ENCODE measurements around the gene VTI1A.
"Not testable (repeated sequence)": the region's sequence is repeated elsewhere in the genome, so short reads cannot be mapped to it uniquely, and the experiment has no call there.

Gene VTI1A

DNA sequence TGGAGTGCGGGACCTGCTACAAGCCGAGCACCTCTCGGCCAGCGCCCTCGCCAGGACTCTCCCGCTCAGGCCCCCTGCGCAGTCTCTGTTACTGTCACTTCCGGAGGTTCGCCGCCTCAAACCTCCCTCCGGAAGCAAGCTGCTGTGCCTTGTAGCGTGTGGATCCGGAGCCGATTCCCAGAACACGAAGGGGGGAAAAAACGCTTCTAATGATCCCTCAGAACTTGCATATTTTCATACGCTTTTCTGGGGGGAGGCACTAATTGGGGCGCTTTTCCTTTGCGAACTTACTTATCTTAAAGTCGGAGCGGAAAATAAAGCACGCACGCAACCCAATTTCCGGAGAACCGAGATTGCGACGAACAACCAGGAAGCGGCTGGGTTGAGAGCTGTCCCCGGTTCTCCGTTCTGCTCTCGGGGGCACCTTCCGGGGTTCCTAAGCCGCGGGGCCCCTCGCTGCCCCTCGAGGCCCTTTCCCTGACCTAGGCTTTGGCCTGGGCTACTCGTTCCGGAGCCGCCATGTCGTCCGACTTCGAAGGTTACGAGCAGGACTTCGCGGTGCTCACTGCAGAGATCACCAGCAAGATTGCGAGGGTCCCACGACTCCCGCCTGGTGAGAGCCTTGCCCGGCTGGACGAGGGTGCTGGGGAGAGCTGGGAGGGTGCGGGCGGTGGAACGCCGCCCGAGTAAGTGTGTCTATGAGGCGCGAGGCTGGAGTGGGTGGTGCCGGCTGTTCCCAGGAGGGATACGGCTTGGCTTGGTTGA, at the start of gene VTI1A, which contains the start of gene ZDHHC6:
TSS of gene VTI1A (plus strand) at position 361 of the 765 bp plus-strand sequence. CDS start at position 520, 159 bp downstream.
TSS of gene ZDHHC6 (minus strand) at position 60 of the 765 bp plus-strand sequence. CDS start 1,478 bp downstream, outside the sequence.
- DNase-seq (ENCODE audit: low read depth), result peak; percentile 91

DNA sequence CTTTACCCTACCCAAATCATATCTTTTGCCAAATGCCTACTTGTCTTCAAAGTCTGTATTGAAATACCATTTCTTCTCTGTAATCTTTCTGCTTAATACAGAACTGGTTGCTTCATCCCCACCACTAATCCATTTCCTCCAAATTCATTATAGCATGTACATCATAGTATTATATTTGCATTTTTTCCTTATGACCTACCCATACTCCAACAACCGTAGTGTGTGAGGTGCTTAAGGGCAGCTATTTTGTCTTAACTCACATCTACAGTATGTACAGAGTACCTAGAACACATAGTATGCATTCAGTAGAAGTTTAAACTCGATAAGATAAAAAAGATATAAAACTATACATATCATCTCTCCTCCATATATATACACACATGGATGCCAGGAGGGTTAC, 49.4 kb upstream of the VTI1A start:
- no peak for DNase-seq (ENCODE audit: low read depth)

DNA sequence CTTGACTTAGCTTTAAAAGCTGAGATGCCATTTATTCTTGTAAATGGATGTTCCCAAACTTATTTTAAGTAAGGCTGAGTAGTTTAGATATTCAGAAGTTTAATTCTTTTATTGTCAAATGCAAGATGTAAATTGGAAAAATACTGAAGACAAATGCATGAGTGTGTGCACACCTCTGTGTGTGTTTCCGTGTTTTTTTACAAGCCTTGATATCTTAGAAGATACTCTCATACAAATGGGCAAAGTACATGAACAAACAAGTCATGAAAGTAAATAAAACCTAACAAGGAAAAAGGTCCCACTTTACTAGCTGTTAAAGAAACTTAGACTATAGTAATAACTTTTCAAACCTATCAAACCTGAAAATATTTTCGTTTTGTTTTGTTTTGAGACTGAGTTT, 44.1 kb upstream of the VTI1A start:
- no peak for DNase-seq (ENCODE audit: low read depth)

DNA sequence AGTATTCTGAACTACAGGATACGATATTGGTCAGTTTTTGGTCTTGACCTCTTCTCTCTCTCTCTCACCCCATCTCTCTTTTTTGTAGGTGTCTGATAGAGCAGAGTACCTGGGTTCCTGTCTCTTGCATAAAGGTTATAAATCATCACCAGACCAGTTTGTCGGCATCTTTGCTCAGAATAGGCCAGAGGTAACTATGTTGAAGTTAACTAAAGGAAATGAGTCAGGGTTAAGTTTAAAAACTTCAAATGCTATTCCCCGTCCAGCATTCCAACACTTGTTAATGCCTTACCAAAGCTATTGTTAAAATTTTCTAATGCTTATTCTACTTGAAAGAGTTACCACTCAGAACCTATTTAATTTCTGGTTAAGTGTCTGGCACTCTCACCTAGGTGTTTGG, 42.4 kb upstream of the VTI1A start:
- DNase-seq (ENCODE audit: low read depth), result peak; percentile 51

DNA sequence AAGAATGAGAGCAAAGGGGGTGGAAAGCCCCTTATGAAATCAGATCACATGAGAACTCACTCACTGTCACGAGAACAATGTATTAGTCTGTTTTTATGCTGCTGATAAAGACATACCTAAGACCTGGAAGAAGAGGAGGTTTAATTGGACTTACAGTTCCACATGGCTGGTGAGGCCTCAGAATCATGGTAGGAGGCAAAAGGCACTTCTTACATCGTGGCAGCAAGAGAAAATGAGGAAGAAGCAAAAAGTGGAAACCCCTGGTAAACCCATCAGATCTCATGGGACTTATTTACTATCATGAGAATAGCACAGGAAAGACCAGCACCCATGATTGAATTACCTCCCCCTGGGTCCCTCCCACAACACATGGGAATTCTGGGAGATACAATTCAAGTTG, 40.2 kb upstream of the VTI1A start:
- DNase-seq (ENCODE audit: low read depth), result not testable (repeated sequence)

DNA sequence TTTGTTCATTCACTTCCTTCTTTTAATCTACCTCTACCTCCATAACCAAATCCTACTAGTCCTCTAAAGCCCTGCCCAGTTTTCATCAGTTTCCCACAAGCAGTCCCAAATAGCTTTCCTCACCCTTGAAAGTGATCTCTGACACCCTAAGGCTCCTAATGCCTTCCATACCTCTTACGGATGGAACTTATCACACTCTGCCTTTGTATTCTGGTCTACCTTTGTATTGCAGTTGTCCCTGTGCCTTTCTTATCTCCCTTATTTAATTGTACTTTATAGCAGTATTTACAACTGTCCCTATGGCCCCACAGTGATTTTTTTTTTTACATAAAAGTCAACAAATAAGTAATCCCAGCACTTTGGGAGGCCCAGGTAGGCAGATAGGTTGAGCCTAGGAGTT, 39.3 kb upstream of the VTI1A start:
- DNase-seq (ENCODE audit: low read depth), result no peak

DNA sequence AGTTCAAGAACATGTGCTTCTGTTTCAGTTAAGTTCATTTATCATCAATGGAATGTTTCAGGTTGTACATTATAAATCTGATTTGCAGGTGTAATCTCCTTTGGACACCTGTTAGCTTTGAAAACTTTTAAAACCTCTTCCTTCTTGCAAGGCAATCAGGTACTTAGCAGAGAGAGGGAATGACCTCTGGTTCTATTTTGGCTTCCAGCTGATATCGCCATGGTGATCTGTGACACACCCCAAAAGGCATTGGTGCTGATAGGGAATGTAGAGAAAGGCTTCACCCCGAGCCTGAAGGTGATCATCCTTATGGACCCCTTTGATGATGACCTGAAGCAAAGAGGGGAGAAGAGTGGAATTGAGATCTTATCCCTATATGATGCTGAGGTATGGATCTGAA, 37.7 kb upstream of the VTI1A start:
- DNase-seq (ENCODE audit: low read depth), result no peak

DNA sequence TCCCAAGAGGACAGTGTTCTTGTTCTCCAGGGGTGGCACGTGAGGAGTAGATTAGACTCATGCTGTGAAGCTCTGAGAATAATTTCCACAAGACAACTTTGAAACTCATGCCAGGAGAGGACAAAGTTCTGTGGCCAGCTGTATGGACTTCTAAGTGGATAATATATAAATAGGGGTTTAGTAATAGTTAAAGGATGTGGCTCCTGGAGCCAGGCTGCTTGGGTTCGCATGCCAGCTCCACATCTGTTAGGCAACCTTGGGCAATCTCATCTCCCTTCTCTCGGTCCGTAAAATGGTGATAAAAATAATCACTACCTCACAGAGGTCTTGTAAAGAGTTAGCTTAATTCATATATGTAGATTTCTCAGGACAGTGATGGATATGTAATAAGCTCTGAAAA, 37.3 kb upstream of the VTI1A start:
- DNase-seq (ENCODE audit: low read depth), result no peak

DNA sequence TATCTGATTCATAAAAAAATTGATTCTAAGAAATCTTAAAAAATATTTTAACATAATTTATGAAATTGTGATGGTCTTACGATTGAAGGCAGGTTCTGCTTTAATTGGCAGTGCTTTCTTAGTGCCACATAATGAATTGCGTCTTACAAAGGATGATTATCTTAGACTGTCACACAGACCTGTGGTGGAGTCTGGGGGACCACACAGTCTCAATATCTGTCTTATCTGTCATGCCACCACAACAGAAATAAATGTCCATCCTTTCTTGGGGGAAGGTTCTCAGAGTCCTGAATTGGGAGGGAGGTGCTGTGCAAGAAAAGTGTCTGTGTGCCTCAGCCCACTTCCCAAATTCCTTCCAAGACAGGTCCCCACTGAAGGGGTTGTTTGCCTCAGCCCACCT, 34.3 kb upstream of the VTI1A start:
- DNase-seq (ENCODE audit: low read depth), result no peak

DNA sequence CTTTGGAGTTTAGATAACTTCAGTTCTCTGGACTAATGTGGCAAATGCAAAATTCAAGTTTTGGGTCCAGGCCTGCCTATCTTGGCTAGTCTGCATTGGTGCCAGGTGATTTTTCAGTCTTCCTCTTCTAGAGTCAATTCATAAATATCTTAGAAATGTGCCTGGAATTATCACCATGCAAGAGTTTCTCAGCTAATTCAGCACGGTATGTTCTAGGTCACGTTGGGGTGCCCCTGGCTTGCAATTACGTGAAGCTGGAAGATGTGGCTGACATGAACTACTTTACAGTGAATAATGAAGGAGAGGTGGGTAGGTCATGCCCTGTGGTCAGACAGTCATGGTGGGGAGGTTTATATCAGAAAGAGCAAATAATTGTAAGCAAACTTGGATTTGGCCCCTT, 25.3 kb upstream of the VTI1A start:
- DNase-seq (ENCODE audit: low read depth), result no peak

DNA sequence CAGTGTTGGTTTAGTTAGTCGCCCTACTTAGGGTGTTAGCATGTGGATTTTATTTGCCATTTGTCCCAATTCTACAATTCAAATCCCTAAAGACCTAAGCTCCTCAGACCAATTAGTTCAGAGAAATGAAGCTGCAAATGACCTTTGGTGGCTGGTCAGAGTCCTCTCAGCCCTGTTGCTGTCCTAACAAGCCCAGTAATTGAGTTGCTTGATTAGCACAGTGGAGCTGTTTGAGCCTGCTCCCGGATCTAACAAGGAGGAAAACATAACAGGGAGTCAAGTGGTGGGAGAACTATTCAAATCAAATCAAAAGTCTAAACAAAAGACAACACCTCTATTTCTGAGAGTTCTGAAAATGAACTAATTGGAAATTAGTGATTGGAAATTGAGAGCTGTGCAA, 22.4 kb upstream of the VTI1A start:
- DNase-seq (ENCODE audit: low read depth), result no peak

DNA sequence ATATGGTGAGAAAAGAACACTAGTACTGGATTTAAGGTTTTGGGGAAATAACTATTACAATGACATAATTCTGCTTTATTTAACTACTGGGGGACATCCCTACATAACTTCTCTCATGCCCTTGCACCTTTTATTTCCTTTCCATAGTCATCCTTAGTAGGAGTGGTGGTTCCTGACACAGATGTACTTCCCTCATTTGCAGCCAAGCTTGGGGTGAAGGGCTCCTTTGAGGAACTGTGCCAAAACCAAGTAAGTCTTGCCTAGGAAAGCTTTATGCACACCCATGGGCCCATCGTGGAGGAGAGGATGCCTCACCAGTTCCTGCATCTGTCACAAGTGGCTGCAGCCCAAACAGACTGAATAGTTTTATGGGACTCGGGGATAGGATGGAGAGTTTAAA, 20.9 kb upstream of the VTI1A start:
- no peak for DNase-seq (ENCODE audit: low read depth)

DNA sequence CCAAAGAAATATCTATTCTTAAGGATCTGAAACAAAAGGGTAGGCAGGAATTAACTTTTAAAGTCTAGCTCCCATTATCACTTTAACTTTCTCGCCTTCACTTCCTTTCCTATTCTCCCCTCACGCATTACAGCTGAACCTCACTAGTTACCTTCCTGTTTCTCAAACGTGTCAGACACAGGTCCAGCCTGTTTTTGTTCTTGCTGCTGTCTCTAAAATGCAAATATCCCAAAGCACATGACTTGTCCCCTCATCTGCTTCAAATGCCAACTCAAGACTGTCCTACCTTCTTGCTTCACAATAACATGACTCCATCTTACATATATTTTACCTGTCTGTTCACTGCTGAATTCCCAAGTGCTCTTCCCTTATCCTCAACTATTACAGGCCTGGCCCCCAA, 17.9 kb upstream of the VTI1A start:
- no peak for DNase-seq (ENCODE audit: low read depth)

DNA sequence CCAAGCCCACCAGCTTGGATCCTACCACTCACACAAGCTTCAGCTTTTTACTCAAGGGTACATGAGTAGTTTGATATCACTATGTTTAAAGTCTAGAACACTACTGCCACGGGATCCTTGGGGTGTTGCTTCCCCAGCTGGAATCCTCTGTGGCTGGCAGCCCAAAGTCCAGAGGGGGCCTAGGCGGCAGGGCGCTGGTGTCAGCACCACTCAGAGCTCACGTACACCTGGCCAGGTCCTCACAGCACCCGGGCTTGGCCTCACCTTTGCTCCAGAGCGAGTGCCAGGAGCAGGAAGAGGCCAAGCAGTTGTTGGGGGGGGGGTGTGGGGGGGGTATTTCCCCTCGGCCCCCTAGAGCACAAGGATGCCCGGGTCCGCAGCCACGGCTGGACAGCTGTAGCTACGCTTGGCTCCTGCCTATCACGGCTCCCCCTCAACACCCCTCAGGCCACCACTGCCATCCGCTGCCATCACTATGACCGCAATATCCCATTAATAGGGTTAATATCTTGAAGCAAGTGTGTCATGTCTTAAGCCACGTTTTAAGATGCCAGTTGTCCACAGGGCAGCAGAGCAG, 17.3 kb upstream of the VTI1A start:
- no peak for DNase-seq (ENCODE audit: low read depth)

DNA sequence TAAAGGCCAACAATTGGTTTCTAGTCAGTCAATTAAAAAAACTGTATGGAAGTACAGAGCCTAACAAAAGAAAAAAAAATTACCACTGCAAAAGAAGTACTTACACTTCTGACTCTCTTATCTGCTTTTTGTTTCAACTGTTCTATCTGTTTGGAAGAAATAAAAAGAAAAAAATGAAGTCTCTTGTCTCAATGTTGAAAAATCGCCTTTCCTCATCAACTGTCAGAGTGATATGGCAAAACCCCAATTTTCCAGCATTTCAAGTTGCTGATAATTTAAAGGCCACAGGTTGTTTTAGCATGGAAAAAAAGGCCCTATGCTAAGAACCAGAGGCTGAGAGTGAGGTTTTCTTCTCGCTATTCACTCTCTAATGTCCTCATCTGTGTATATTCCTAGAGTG, 13.9 kb upstream of the VTI1A start:
- no peak for DNase-seq (ENCODE audit: low read depth)

DNA sequence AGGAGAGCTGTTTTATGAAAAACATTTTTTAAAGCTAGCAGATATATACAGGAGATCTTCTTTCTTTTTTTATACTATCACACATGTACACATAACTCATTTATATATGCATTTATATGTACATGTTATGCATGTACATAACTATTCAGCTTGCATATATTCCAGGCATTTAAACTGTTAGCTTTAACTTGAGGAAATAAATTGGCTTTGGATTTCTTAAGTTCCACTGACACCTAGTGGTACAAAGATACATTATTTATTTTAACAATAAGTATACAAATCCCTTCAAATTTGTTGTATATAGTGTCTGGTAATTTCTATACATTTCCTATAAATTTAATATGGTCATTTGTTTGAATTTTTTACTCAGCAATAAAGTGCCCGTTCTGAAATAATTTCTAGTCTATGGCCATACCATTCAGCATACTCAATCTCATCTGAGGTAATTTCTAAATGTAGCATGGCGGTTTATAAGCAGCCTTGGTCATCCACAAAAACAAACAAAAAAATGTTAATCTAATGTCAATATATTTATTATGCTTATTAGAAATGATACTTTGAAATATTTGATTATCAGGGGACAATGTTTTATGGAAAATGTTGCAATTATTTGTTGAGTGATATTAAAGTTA, 11.9 kb upstream of the VTI1A start:
- DNase-seq (ENCODE audit: low read depth), result peak; percentile 68

DNA sequence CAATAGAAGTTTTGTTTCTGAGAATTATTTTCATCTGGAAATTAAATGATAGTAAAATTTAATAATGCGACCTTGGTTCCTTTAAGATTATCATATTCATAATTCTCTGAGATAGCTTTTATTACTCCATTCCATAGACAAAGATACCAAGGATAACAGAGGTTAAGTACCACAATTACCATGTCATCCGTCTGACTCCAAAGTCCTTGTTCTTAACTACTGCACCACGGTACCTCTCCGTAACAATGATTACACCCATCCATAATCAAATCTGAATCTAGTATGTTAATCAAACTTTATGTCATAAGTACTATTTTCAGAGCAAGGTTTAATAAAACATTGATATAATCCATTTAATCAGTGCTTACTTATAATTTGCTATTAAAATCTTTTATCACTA, 8.7 kb upstream of the VTI1A start:
- no peak for DNase-seq (ENCODE audit: low read depth)

DNA sequence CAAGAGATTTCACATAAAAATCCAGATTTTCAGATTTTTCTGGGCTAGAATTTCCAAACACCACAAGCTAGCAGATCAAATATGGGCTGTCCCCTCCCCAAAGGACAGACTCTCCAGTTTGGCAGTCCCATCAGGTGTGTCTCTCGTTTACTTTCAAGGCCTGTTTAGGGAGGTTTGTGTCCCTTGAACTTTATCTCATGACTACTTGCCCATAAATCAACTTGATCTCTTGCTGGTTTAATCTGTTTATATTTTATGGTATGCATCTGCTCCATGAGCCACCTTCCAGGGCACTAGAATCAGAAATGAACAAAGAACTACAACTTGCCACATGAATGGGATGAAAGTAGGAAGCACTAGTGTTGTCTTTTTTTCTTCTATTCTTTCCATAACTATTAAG, 5.5 kb upstream of the VTI1A start:
- DNase-seq (ENCODE audit: low read depth), result no peak

DNA sequence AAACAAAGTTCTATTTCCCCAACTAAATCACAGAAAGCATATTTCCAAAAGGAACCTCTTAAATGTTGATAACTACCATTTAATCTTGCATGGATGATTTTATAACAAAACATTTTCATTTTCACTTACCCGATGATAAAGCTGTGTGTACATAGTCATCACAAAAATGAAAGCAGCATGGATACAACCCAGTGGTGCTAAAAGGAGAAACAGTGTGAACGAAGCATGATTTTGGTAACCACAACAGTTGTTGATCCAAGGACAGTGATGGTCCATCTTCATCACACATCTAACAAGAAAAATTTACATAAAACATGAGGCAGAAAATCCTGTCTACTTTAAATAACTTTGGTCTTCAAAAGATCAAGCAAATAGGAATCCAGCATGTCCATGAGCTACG, 5.0 kb upstream of the VTI1A start:
- DNase-seq (ENCODE audit: low read depth), result no peak

DNA sequence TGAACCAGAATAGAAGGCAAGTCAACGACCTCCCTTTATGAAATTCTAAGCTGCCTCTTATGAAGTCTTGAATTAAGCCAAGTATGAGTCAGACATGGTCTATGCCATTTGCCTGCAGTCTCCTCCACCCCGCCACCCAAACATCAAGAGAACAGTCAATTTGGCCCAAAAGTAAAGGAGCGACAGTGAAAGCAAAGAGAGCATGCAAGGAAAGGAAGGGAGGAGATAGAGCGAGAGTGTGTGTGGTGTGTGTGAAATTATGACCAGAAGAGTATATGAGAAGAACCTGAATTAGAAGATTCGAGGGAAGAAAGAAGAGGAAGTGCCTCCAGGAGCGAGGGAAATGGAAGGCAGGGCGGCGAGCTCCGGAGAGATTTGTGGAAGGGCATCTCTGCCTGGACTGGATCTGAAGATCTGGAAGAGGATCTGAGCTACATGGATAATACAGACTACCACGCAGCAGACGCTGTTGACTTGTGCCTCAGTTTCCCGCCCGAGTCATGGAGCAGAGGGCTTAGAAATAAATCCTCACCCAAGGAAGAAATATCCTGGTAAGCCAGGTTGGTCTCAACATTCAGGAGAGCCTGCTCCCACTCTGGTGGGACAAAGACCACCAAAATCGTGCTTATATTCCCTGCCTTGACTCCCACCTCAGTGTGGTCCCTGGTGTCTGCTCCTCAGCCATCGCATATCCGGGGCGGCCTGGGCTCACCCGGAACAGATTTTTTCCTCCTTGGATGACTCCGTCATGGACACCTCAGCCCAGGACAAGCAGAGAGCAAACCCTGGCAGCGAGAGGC, 760 bp upstream of the VTI1A start:
- peak; percentile 59 for DNase-seq (ENCODE audit: low read depth)

DNA sequence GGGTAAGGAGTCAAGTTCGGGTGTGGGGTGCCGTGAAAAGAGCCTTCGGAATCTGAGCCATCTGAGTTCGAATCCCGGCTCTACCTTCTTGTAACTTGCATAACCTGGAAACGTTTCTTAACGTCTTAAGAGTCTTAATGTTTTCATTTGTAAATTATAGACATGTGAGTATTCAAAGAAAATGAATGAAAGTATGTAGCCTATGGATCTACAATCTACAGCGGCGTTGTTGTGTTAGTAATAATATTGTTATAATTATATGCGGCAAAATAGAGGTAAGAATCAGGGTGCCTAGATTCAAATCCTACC, 559 bp downstream of the VTI1A start:
- no peak for DNase-seq (ENCODE audit: low read depth)

DNA sequence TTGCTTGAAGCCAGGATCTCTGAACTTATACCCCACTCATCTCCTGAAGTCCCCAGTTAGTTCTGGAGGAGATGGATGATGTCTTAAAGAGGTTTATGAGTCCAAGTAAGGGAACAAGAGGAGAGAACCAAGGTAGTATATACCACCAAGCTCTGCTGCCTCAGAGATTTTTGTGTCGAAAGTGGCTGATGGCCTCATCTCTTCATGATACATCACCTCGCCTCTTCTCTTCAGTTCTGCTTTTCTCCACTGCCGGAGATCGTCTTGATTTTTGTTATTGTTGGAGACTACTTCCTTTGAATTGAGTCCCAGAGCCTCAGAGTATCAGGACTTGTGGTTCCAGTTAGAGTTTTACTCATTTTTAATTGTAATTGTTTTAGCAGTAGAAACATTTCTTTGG, 1.9 kb downstream of the VTI1A start:
- DNase-seq (ENCODE audit: low read depth), result no peak
